Stomach (tissue), 9 donors: ENCODE data around the gene SPATA12. TPM values are rescaled to one million over a fixed set of nuclear protein-coding genes. Genes with fewer than 3 reads are reported as not detected.
"Not testable (repeated sequence)": the region's sequence is repeated elsewhere in the genome, so short reads cannot be mapped to it uniquely, and the experiment has no call there.

Experiments
- DNase-seq, 2 donors: peaks; one replicate each; pipeline versions ENCODE4 v3.0.0 to v3.0.0-alpha.2; 2013 to 2019
- H3K27ac ChIP-seq, 5 donors: fragments of 200-600 bp in 4 of 5; sonication (generic) in 4 of 5; one replicate each; pipeline ENCODE4 v1.5.1; 2013 to 2019; ENCODE audit warnings: mild to moderate bottlenecking in 1 of 5, moderate library complexity in 1 of 5
- H3K27me3 ChIP-seq, 3 donors: fragments of 200-600 bp; sonication (generic); one replicate each; pipeline ENCODE4 v1.5.1; 2017 to 2019; ENCODE audit warnings: mixed run types in 1 of 3
- H3K36me3 ChIP-seq, 4 donors: fragments of 200-600 bp; sonication (generic); 1 replicate in 3 of 4; 2 replicates in 1 of 4; pipeline ENCODE4 v1.5.1; 2016 to 2019
- H3K4me1 ChIP-seq, 4 donors: fragments of 200-600 bp; sonication (generic); one replicate each; pipeline ENCODE4 v1.5.1; 2016 to 2019
- H3K4me3 ChIP-seq, 4 donors: fragments of 200-600 bp; sonication (generic) in 3 of 4; one replicate each; pipeline ENCODE4 v1.5.1; 2016 to 2019; ENCODE audit warnings: mild to moderate bottlenecking in 1 of 4
- H3K9me3 ChIP-seq, 4 donors: fragments of 200-600 bp; sonication (generic); one replicate each; pipeline ENCODE4 v1.5.1; 2016 to 2019
- EP300 ChIP-seq: sonication (generic); formaldehyde crosslinking; IDR thresholded peaks from one replicate; pipeline ENCODE4 v1.6.1; 2017; ENCODE audit warnings: antibody characterized with exemption
- POLR2A ChIP-seq, 4 donors: fragments of 450-650 bp; IDR thresholded peaks; one replicate each; pipeline ENCODE4 v1.6.1; 2016; ENCODE audit warnings: antibody characterized with exemption in 4 of 4, control low read depth in 2 of 4, mild to moderate bottlenecking in 1 of 4, moderate library complexity in 1 of 4
- POLR2AphosphoS5 ChIP-seq, 3 donors: sonication (generic); formaldehyde crosslinking; IDR thresholded peaks; one replicate each; pipeline ENCODE4 v1.6.1; 2016; ENCODE audit warnings: antibody characterized with exemption in 3 of 3
- WGBS, 5 donors: extraction: QIAGEN DNeasy Blood & Tissue Kit in 3 of 5; methylation state at CpG; one replicate each; pipeline versions ENCODE4 v1.1.5 to v1.1.7; 2013 to 2018; 5-methylcytosine and 5-hydroxymethylcytosine counted together
- intact Hi-C: fragments of 100-400 bp; cut with DNase I; formaldehyde crosslinking; loops from one replicate; pipeline ENCODE4 v1.15.1; 2023; ENCODE audit warnings: low total_unique reads
- polyA plus RNA-seq, 3 donors: library from polyadenylated mRNA; stranded (reverse); fragments of 200-250 nt; gene quantifications; one replicate each; pipeline ENCODE4 v1.2.3, GENCODE V29; 2013
- total RNA-seq, 5 donors: library from RNA; depleted of rRNA; stranded (reverse); fragments of >200 nt; gene quantifications; one replicate each; pipeline versions ENCODE4 v1.1.0 to v1.2.3, GENCODE V29; 2014 to 2016
- TF ChIP-seq, protein P1 (sequence below), 7 experiments: fragments of 450-650 bp in 4 of 7; fragments of 200-600 bp in 3 of 7; sonication (generic) in 3 of 7; IDR thresholded peaks; one replicate each; pipeline ENCODE4 v1.5.1; 2016 to 2019; ENCODE audit warnings: antibody characterized with exemption in 7 of 7, control low read depth in 2 of 7, mild to moderate bottlenecking in 1 of 7
- donor health status: healthy with polysubstance abuse.
- donor health status: Bipolar disorder and iron deficiency.
- donor health status: healthy.

Gene SPATA12
- total and polyA plus RNA-seq, 8 donors: 0.05 to 0.31 TPM; not detected in 6

- H3K27me3 ChIP-seq: peaks cover 0 to 21% (median 0%) of the 10 kb centered on the region in 3 donors
- WGBS, 5 donors: 95 to 100% (median 99%) methylated on average over 4 of the region's 4 CpGs
- H3K4me1 ChIP-seq: peaks cover 6 to 32% (median 26%) of the 10 kb centered on the region in 4 donors
- intact Hi-C loops: no loop called here
- TF ChIP-seq POLR2AphosphoS5 (IDR thresholded peaks at IDR 0.05) (no peak), EP300 (no peak), POLR2A (IDR thresholded peaks at IDR 0.05) (no peak)
- TF ChIP-seq, protein P1, sequence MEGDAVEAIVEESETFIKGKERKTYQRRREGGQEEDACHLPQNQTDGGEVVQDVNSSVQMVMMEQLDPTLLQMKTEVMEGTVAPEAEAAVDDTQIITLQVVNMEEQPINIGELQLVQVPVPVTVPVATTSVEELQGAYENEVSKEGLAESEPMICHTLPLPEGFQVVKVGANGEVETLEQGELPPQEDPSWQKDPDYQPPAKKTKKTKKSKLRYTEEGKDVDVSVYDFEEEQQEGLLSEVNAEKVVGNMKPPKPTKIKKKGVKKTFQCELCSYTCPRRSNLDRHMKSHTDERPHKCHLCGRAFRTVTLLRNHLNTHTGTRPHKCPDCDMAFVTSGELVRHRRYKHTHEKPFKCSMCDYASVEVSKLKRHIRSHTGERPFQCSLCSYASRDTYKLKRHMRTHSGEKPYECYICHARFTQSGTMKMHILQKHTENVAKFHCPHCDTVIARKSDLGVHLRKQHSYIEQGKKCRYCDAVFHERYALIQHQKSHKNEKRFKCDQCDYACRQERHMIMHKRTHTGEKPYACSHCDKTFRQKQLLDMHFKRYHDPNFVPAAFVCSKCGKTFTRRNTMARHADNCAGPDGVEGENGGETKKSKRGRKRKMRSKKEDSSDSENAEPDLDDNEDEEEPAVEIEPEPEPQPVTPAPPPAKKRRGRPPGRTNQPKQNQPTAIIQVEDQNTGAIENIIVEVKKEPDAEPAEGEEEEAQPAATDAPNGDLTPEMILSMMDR (IDR thresholded peaks at IDR 0.05): no peak
- H3K36me3 ChIP-seq: no peaks in the 10 kb centered on the region
- H3K27ac ChIP-seq: no peak overlapping the region
- H3K4me3 ChIP-seq: no peak overlapping the region
- no peak for DNase-seq
- H3K9me3 ChIP-seq: no peaks in the 10 kb centered on the region
Measured at GRCh38 chr3:57080171-57080570, 19.7 kb downstream of the SPATA12 start.

DNA sequence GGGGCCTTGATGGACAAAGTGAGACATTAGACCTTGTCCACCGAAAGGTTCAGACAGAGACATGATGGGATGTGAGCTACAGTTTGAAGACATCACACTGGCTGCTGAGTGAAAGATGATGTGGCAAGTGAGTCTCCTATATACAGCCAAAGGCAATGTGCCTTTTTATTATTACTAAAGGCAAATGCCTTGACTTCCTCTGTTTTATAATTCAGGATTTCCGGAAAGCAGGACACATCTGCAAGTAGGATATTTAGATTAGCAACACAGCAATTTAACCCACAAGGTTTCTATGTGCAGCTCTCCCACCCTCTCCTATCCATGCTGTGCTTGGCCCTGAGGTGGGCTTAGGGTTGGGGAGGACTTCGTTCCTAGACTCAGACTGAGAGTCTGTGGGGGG lies 20.7 kb downstream of the SPATA12 start:
- Histone ChIP-seq H3K27me3 (peaks cover 0 to 21% (median 0%) of the 10 kb centered on the region in 3 donors), H3K4me3 (no peak overlapping the region), H3K27ac (no peak overlapping the region), H3K36me3 (no peaks in the 10 kb centered on the region), H3K4me1 (peaks cover 6 to 31% (median 26%) of the 10 kb centered on the region in 4 donors), H3K9me3 (no peaks in the 10 kb centered on the region)
- DNase-seq: no peak
- 65 to 94% (median 81%) methylated on average over 3 of the region's 3 CpGs for WGBS, 5 donors
- intact Hi-C loops: no loop called here
- no peak for TF ChIP-seq POLR2AphosphoS5 (IDR thresholded peaks at IDR 0.05)
- TF ChIP-seq EP300: no peak

DNA sequence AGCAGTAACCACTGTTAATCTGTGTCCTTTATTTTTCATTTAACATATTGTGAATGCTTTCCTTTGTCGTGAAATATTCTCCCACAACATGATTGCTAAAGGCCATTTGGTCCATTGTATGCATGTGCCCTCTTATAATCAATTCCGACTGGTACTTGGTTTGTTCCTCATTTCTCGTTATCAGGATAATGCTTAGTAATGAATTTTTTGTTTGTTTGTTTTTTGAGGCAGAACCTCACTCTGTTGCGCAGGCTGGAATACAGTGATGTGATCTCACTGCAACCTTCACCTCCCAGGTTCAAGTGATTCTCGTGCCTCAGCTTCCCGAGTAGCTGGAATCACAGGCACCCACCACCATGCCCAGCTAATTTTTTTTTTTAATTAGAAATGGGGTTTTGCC lies 22.0 kb downstream of the SPATA12 start:
- no peak for DNase-seq
- Histone ChIP-seq H3K4me1 (peaks cover 6 to 24% (median 20%) of the 10 kb centered on the region in 4 donors), H3K4me3 (no peak overlapping the region), H3K36me3 (no peaks in the 10 kb centered on the region), H3K9me3 (no peaks in the 10 kb centered on the region), H3K27ac (no peak overlapping the region), H3K27me3 (peaks cover 0 to 17% (median 0%) of the 10 kb centered on the region in 3 donors)
- WGBS, 5 donors: 88 to 95% (median 91%) methylated on average over 6 of the region's 6 CpGs
- TF ChIP-seq POLR2AphosphoS5 (IDR thresholded peaks at IDR 0.05): no peak
- TF ChIP-seq, protein P1 (IDR thresholded peaks at IDR 0.05): no peak
- no peak for TF ChIP-seq POLR2A (IDR thresholded peaks at IDR 0.05)
- no peak for TF ChIP-seq EP300
- intact Hi-C loops: no loop called here

DNA sequence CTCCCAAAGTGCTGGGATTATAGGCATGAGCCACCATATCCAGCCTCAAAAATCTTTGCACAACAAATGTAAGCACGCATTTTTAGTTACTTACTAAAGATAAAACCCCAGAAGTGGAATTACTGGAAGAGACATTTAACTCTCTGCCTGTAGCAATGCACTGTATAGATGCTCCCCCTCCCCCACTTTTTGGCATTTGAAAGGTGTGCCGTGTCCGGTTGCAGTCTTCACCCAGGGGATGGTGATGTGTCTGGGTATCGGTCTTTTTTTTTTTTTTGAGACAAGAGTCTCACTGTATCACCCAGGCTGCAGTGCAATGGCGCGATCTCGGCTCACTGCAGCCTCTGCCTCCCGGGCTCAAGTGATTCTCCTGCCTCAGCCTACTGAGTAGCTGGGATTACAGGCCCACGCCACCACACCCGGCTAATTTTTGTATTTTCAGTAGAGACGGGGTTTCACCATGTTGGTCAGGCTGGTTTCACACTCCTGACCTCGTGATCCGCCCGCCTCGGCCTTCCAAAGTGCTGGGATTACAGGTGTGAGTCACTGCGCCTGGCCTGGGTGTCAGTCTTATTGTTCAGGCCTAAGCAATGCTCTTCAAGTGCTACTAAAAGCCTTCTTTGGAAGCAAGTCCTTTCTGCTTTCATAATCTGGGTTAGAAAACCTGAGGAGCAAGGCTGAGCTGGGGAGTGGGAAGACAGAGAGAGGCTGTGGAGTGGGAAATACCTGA lies 23.0 kb downstream of the SPATA12 start:
- H3K4me1 ChIP-seq: peaks cover under 1 to 14% (median 10%) of the 10 kb centered on the region in 4 donors
- H3K27me3 ChIP-seq: peaks cover 0 to 11% (median 0%) of the 10 kb centered on the region in 3 donors
- H3K9me3 ChIP-seq, H3K27ac ChIP-seq, H3K4me3 ChIP-seq, H3K36me3 ChIP-seq, intact Hi-C loops, DNase-seq: not testable (repeated sequence)
- WGBS, 5 donors: 88 to 93% (median 92%) methylated on average over 16 of the region's 16 CpGs

- H3K9me3 ChIP-seq: no peaks in the 10 kb centered on the region
- TF ChIP-seq POLR2A (IDR thresholded peaks at IDR 0.05): no peak
- no peak for TF ChIP-seq EP300
- no peak for TF ChIP-seq POLR2AphosphoS5 (IDR thresholded peaks at IDR 0.05)
- TF ChIP-seq, protein P1 (IDR thresholded peaks at IDR 0.05): no peak
- WGBS, 5 donors: 91 to 98% (median 93%) methylated on average over 4 of the region's 4 CpGs
Measured at GRCh38 chr3:57085211-57085610, 24.7 kb downstream of the SPATA12 start.

More at GRCh38 chr3:57085211-57085610, 24.7 kb downstream of the SPATA12 start:
- H3K4me1 ChIP-seq: no peaks in the 10 kb centered on the region
- no peaks in the 10 kb centered on the region for H3K36me3 ChIP-seq
- intact Hi-C loops: no loop called here
- no peak overlapping the region for H3K27ac ChIP-seq
- no peak for DNase-seq
- no peaks in the 10 kb centered on the region for H3K27me3 ChIP-seq
- H3K4me3 ChIP-seq: no peak overlapping the region
